HepG2 (cell line): Measurements from ENCODE around the gene EHBP1.

Experiments used
- GABPA ChIP-seq, 2 experiments: IDR thresholded peaks; 2 replicates each; pipeline ENCODE4 v1.6.1; 2011 to 2016; ENCODE audit warnings: low read depth in 2 of 2, low read length in 1 of 2, missing biosample characterization in 1 of 2, missing genetic modification characterization in 1 of 2
- MXI1 ChIP-seq: IDR thresholded peaks from 3 replicates; pipeline ENCODE4 v1.6.1; 2012; ENCODE audit warnings: low read depth, low read length, inconsistent platforms, borderline replicate concordance
- NFE2 ChIP-seq: sonication (generic); formaldehyde crosslinking; IDR thresholded peaks from 2 replicates; pipeline ENCODE4 v1.4.0; 2020; ENCODE audit warnings: missing genetic modification reagents
- PITX1 ChIP-seq: sonication (generic); formaldehyde crosslinking; IDR thresholded peaks from 2 replicates; pipeline ENCODE4 v1.5.1; 2020; ENCODE audit warnings: mild to moderate bottlenecking, missing genetic modification reagents
- TAF1 ChIP-seq: sonication (generic); formaldehyde crosslinking; IDR thresholded peaks from 2 replicates; pipeline ENCODE4 v1.4.0; 2020; ENCODE audit warnings: missing genetic modification reagents
- ZNF780A ChIP-seq: sonication (generic); formaldehyde crosslinking; IDR thresholded peaks from 2 replicates; pipeline ENCODE4 v1.8.0; 2022; ENCODE audit warnings: mild to moderate bottlenecking, missing genetic modification reagents, moderate library complexity

DNA sequence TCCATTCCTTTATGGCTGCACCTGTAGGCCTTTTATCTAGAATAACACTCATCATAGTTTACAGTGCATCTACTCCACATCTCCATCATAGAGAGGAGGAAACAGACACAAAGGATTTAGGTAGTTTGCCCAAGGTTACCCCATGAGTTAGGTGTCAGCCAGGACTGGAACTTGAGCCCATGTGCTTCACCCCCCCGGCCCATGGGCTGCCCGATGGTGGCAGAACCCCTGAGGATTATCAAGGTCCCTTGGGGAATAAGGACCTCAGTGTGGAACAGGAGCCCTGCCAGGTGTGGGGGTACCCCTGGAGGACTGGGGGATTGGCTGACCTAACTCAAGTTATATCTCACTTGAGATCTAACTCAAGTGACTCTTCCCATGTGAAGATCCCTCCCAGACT, 198.8 kb downstream of the EHBP1 start:
- TF ChIP-seq GABPA (IDR thresholded peaks at IDR 0.05; ENCODE audit: low read depth, low read length) (no peak), GABPA (CRISPR knock-in tag; IDR thresholded peaks at IDR 0.05; ENCODE audit: low read depth) (no peak), TAF1 (CRISPR knock-in tag) (no peak), MXI1 (no peak), PITX1 (CRISPR knock-in tag) (no peak), ZNF780A (no peak), NFE2 (CRISPR knock-in tag) (no peak)
